SK-N-SH treated with all-trans-retinoic acid at 6 μM for 48 hours (cell line): ENCODE results near the gene SMYD3.

Source experiments
- ARNTL ChIP-seq: fragments of 450-650 bp; formaldehyde crosslinking; IDR thresholded peaks from 2 replicates; pipeline ENCODE4 v1.5.0; 2020; ENCODE audit warnings: low read depth, mild to moderate bottlenecking, moderate library complexity, borderline replicate concordance
- CREB5 ChIP-seq: fragments of 250-450 bp; sonication (Bioruptor Pico); IDR thresholded peaks from 2 replicates; pipeline ENCODE4 v1.5.1; 2020; ENCODE audit warnings: low read depth, mild to moderate bottlenecking, moderate library complexity
- PATZ1 ChIP-seq: fragments of 250-450 bp; sonication (Bioruptor Pico); IDR thresholded peaks from 2 replicates; pipeline ENCODE4 v1.8.0; 2020; ENCODE audit warnings: mild to moderate bottlenecking, moderate library complexity, borderline replicate concordance
- PPARA ChIP-seq: fragments of 250-450 bp; sonication (Bioruptor Pico); IDR thresholded peaks from 2 replicates; pipeline ENCODE4 v1.5.0; 2020; ENCODE audit warnings: mild to moderate bottlenecking, borderline replicate concordance
- RARB ChIP-seq: fragments of 250-450 bp; sonication (Bioruptor Pico); IDR thresholded peaks from 2 replicates; pipeline ENCODE4 v1.8.0; 2021; ENCODE audit warnings: mild to moderate bottlenecking, moderate library complexity
- ZFP3 ChIP-seq: fragments of 250-450 bp; sonication (Bioruptor Pico); IDR thresholded peaks from 2 replicates; pipeline ENCODE4 v1.5.0; 2020; ENCODE audit warnings: mild to moderate bottlenecking, moderate library complexity
- ZNF8 ChIP-seq: fragments of 450-650 bp; formaldehyde crosslinking; IDR thresholded peaks from 2 replicates; pipeline ENCODE4 v1.5.0; 2020; ENCODE audit warnings: mild to moderate bottlenecking, moderate library complexity
- TF ChIP-seq, protein P1 (sequence below): fragments of 250-450 bp; sonication (Bioruptor Pico); IDR thresholded peaks from 2 replicates; pipeline ENCODE4 v1.5.1; 2021; ENCODE audit warnings: mild to moderate bottlenecking, moderate library complexity

DNA sequence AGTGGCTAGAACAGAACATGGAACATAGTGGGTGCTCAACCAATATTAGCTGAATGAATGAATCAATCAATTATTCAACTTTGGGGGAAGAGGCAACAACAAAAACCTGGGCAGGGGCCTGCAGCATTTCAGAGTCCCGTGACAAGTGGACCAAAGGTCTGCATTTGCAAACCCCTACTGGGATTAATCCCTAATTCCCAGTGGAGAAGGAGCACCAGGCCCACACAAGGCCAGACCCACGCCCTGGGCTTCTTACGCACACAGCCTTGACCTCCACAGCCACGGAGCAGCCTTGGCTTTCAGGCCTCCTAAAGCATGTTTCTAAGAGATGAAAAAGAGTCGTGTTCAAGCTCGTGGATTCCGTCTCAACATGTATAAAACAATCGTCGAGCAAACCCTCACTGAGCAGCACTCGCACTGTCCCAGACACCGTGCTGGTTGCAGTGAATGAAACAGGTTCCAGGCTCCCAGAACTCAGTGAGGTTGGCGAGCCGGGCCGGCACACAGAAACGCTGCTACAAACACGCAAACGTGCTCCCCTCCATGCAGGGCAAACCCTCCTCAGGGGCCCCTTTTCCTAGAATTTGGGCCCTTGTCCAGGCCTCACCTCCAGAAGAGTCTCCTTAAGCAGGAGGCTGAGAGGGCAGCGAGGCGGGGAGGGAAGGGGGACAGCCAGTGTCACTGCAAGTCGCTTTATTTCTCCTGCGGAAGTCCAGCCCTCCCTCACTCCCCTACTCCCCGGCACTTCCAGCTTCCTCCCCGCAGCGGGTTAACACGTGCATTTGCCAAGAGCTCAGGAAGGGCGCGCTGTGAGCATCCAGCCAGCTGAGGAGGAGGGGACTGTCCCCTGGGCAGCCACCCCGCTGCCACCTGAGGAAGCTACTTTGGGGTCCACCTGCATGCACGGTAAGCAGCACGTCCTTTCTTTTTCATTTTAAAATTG lies 795.8 kb downstream of the SMYD3 start:
- TF ChIP-seq RARB (CRISPR knock-in tag) (no peak), PPARA (CRISPR knock-in tag) (no peak), PATZ1 (CRISPR knock-in tag) (no peak), CREB5 (CRISPR knock-in tag) (no peak), ZFP3 (CRISPR knock-in tag) (no peak), ARNTL (CRISPR knock-in tag) (no peak), ZNF8 (no peak)
- TF ChIP-seq, protein P1, sequence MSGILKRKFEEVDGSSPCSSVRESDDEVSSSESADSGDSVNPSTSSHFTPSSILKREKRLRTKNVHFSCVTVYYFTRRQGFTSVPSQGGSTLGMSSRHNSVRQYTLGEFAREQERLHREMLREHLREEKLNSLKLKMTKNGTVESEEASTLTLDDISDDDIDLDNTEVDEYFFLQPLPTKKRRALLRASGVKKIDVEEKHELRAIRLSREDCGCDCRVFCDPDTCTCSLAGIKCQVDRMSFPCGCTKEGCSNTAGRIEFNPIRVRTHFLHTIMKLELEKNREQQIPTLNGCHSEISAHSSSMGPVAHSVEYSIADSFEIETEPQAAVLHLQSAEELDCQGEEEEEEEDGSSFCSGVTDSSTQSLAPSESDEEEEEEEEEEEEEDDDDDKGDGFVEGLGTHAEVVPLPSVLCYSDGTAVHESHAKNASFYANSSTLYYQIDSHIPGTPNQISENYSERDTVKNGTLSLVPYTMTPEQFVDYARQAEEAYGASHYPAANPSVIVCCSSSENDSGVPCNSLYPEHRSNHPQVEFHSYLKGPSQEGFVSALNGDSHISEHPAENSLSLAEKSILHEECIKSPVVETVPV (CRISPR knock-in tag), result no peak
